DOHH2 (cell line): ENCODE data around the gene AP1G2.
"Not testable (repeated sequence)": the region's sequence is repeated elsewhere in the genome, so short reads cannot be mapped to it uniquely, and the experiment has no call there.

Experiments
- H3F3A ChIP-seq: fragments of 200-600 bp; sonication (generic), shearing (Covaris generic); 2 replicates; pipeline ENCODE4 v1.6.0; 2016; ENCODE audit warnings: antibody characterized with exemption, mild to moderate bottlenecking; ENCODE audit not compliant: control insufficient read depth, insufficient read depth
- H3K27ac ChIP-seq: fragments of 200-600 bp; sonication (generic); 2 replicates; pipeline ENCODE4 v1.5.1; 2014; ENCODE audit warnings: low read depth, mild to moderate bottlenecking, low read length, moderate library complexity
- H3K27me3 ChIP-seq: fragments of 200-600 bp; sonication (generic); 2 replicates; pipeline ENCODE4 v1.6.1; 2014; ENCODE audit warnings: mild to moderate bottlenecking, low read length, mixed read lengths; ENCODE audit not compliant: control insufficient read depth
- H3K36me3 ChIP-seq: fragments of 200-600 bp; sonication (generic); 2 replicates; pipeline ENCODE4 v1.6.1; 2014; ENCODE audit warnings: mild to moderate bottlenecking, low read length, moderate library complexity, mixed read lengths; ENCODE audit not compliant: control insufficient read depth
- H3K4me1 ChIP-seq: fragments of 200-600 bp; sonication (generic); 2 replicates; pipeline ENCODE4 v1.6.1; 2014; ENCODE audit warnings: mild to moderate bottlenecking, low read length, mixed read lengths; ENCODE audit not compliant: control insufficient read depth
- H3K4me2 ChIP-seq: fragments of 200-600 bp; sonication (generic); 2 replicates; pipeline ENCODE4 v1.6.0; 2014; ENCODE audit warnings: mild to moderate bottlenecking, low read length, moderate library complexity
- H3K4me3 ChIP-seq: fragments of 200-600 bp; sonication (generic); 2 replicates; pipeline ENCODE4 v1.5.1; 2014; ENCODE audit warnings: mild to moderate bottlenecking, low read length, mixed read lengths
- H3K79me2 ChIP-seq: fragments of 200-600 bp; sonication (generic); 2 replicates; pipeline ENCODE4 v1.6.1; 2014; ENCODE audit warnings: mild to moderate bottlenecking, low read length, mixed read lengths; ENCODE audit not compliant: control insufficient read depth
- H3K9me2 ChIP-seq: fragments of 200-600 bp; sonication (generic); replicated peaks from 2 replicates; pipeline ENCODE4 v1.6.1; 2014; ENCODE audit warnings: mild to moderate bottlenecking, low read length, mixed read lengths; ENCODE audit not compliant: control insufficient read depth
- H3K9me3 ChIP-seq: fragments of 200-600 bp; sonication (generic); 2 replicates; pipeline ENCODE4 v1.6.1; 2014; ENCODE audit warnings: antibody characterized with exemption, low read length, mixed read lengths; ENCODE audit not compliant: control insufficient read depth, insufficient read depth
- H4K20me1 ChIP-seq: fragments of 200-600 bp; sonication (generic); 2 replicates; pipeline ENCODE4 v1.6.0; 2014; ENCODE audit warnings: low read depth, mild to moderate bottlenecking, antibody characterized with exemption, low read length, moderate library complexity; ENCODE audit not compliant: control insufficient read depth, insufficient read depth
- EZH2phosphoT487 ChIP-seq: fragments of 200-600 bp; sonication (generic); IDR thresholded peaks from 2 replicates; pipeline ENCODE4 v1.6.1; 2017; ENCODE audit warnings: borderline replicate concordance, mild to moderate bottlenecking, antibody characterized with exemption, low read length, moderate library complexity, mixed read lengths
- TF ChIP-seq, protein P1 (sequence below): fragments of 200-600 bp; sonication (generic); IDR thresholded peaks from one replicate; pipeline ENCODE4 v1.5.1; 2014; ENCODE audit warnings: antibody characterized with exemption, mild to moderate bottlenecking, low read depth, low read length; ENCODE audit not compliant: poor library complexity, severe bottlenecking

AP1G2 gene

GRCh38 chr14:23610815-23611289, 43.3 kb upstream of the AP1G2 start:
- Histone ChIP-seq H3K4me2 (no peak overlapping the region), H4K20me1 (no peaks in the 10 kb centered on the region), H3K27ac (no peak overlapping the region), H3K27me3 (peaks cover 7% of the 10 kb centered on the region; the same call in 1 of the 2 replicates), H3K9me2 (no peaks in the 10 kb centered on the region), H3F3A (no peaks in the 10 kb centered on the region), H3K9me3 (no peaks in the 10 kb centered on the region), H3K4me1 (no peaks in the 10 kb centered on the region), H3K4me3 (no peak overlapping the region), H3K79me2 (no peaks in the 10 kb centered on the region), H3K36me3 (no peaks in the 10 kb centered on the region)
- TF ChIP-seq, protein P1, sequence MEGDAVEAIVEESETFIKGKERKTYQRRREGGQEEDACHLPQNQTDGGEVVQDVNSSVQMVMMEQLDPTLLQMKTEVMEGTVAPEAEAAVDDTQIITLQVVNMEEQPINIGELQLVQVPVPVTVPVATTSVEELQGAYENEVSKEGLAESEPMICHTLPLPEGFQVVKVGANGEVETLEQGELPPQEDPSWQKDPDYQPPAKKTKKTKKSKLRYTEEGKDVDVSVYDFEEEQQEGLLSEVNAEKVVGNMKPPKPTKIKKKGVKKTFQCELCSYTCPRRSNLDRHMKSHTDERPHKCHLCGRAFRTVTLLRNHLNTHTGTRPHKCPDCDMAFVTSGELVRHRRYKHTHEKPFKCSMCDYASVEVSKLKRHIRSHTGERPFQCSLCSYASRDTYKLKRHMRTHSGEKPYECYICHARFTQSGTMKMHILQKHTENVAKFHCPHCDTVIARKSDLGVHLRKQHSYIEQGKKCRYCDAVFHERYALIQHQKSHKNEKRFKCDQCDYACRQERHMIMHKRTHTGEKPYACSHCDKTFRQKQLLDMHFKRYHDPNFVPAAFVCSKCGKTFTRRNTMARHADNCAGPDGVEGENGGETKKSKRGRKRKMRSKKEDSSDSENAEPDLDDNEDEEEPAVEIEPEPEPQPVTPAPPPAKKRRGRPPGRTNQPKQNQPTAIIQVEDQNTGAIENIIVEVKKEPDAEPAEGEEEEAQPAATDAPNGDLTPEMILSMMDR = no peak
- no peak for TF ChIP-seq EZH2phosphoT487

DNA sequence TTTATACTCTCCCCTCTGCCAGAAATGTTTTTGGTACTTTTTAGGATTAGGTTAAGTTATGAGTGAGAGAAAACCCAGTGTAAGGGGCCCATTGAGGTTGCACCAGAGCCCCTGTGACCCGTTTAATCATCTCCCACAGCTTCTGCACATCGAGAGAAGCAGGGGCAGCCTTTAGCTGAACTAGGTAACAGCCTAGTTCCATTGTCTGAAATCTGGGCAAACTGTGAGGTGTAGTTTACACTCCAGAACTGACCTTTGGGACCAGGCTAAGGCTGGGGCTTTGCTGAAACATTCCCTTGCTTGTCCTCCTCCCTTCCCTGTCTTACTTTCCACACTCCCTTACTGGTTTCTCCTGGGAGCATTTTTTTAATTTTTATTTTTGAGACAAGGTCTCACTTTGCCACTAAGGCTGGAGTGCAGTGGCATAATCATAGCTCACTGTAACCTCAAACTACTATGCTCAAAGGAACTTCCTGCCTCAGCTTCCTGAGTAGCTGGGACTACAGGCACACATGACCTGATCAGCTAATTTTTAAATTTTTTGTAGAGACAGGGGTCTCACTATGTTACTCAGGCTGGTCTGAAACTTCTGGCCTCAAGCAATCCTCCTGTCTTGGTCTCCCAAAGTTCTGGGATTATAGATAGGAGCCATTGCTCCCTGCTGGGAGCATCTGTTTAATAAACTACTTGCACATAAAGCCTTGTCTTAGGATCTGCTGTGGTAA, 42.7 kb upstream of the AP1G2 start:
- no peak for TF ChIP-seq EZH2phosphoT487
- TF ChIP-seq, protein P1 = no peak
- no peak overlapping the region for H3K4me3 ChIP-seq
- no peaks in the 10 kb centered on the region for H3K79me2 ChIP-seq
- H3K9me3 ChIP-seq = no peaks in the 10 kb centered on the region
- peaks cover 7% of the 10 kb centered on the region; the same call in 1 of the 2 replicates for H3K27me3 ChIP-seq
- no peaks in the 10 kb centered on the region for H3F3A ChIP-seq
- H3K4me1 ChIP-seq = no peaks in the 10 kb centered on the region
- H3K36me3 ChIP-seq = no peaks in the 10 kb centered on the region
- H4K20me1 ChIP-seq = no peaks in the 10 kb centered on the region
- H3K27ac ChIP-seq = no peak overlapping the region
- no peak overlapping the region for H3K4me2 ChIP-seq
- no peaks in the 10 kb centered on the region for H3K9me2 ChIP-seq

DNA sequence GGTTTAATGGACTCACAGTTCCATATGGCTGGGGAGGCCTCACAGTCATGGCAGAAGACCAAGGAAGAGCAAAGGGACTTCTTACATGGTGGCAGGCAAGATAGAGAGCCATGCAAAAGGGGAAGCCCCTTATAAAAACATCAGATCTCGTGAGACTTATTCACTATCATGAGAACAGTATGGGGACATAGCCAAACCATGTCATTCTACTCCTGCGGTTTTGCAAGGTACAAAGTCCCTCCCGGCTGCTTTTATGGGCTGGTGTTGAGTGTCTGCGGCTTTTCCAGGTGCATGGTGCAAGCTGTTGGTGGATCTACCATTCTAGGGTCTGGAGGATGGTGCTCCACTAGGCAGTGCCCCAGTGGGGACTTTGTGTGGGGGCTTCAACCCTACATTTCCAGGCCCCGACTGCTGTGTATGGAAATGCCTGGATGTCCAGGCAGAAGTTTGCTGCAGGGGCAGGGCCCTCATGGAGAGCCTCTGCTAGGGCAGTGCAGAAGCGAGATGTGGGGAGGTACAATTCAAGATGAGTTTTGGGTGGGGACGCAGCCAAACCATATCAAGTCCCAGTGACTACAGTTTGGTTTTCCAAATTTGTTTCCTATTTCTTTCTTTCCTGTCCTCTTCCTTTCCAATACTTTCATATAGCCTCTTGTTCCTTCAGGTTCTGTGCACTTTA, 42.0 kb upstream of the AP1G2 start:
- not testable (repeated sequence) for H3K9me2 ChIP-seq, H3F3A ChIP-seq, H3K4me1 ChIP-seq, H3K79me2 ChIP-seq, H3K9me3 ChIP-seq, H4K20me1 ChIP-seq, H3K4me3 ChIP-seq, H3K27ac ChIP-seq, H3K36me3 ChIP-seq, H3K4me2 ChIP-seq, H3K27me3 ChIP-seq

DNA sequence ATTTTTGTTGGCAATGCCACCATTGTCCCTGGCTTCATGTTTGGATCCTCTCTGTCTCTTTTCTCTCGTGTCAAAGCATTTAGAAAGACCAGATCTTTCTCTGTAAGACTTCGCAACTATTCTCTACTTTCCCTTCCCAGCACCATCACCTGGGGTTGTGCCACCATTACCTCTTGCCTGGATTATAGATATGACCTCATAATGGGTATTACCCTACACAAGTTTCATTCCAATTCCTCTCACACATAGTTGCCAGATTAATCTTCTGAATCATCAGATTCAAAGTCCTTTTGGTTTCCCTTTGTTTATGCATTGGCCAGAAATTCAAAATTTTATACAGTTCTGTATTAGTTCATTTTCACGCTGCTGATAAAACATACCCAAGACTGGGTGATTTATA, 41.4 kb upstream of the AP1G2 start:
- Histone ChIP-seq H3K9me3 (no peaks in the 10 kb centered on the region), H3K4me3 (no peak overlapping the region), H3K79me2 (no peaks in the 10 kb centered on the region), H3K27ac (no peak overlapping the region), H4K20me1 (no peaks in the 10 kb centered on the region), H3K9me2 (no peaks in the 10 kb centered on the region), H3F3A (no peaks in the 10 kb centered on the region), H3K4me2 (no peak overlapping the region), H3K27me3 (peaks cover 7% of the 10 kb centered on the region; the same call in 1 of the 2 replicates), H3K4me1 (no peaks in the 10 kb centered on the region), H3K36me3 (no peaks in the 10 kb centered on the region)
- TF ChIP-seq, protein P1 = no peak
- no peak for TF ChIP-seq EZH2phosphoT487
